Measurements from ENCODE around the gene PRDX4.
"Not testable (repeated sequence)": the region's sequence is repeated elsewhere in the genome, so short reads cannot be mapped to it uniquely, and the experiment has no call there.

The PRDX4 gene

DNA sequence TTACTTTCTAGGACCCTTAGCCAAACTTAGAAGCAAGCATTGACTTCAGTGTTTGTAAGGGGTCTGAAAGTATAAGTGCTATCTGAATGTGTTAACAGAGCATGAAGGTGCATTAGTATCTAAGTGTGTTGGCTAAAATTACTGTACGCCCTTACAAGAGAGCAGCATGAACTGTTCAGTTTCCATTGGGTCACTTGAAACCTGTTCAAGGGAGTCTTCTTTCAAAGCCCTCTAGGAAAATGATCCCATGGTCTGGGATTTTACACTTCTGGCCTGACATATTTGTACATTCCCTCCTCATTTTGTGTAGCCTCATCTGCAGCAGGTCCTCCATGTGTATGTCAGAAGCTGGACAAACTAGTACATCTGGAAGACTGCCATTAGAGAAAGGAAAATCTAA, 3.2 kb downstream of the PRDX4 start:
- TF ChIP-seq CTCF (IDR thresholded peaks at IDR 0.05; ENCODE audit: low read depth, low read length, missing control alignments), result no peak
- no peak overlapping the region for H3K4me3 ChIP-seq (replicated peaks; ENCODE audit: low read depth, low read length)
- DNase-seq (ENCODE audit: extremely low read depth, low read depth), result no peak

DNA sequence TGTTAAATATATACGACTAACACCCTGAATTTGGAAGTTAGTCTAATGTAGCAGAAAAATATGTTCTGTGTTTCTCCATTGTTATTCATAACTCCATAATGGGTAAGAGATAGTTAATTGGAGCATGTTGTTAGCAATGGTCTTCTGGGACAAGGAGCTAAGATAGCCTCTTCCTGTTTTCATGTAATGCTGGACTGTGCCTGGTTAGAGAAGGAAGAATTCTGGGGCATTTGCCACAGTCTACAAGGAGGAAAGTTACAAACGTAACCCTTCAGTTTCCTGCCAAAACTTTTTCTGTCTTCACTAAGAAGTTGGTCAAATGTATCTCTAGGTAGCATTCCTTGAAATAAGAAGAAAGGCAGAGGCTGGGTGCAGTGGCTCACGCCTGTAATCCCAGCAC, 5.8 kb downstream of the PRDX4 start:
- no peak for DNase-seq (ENCODE audit: extremely low read depth, low read depth)
- TF ChIP-seq CTCF (IDR thresholded peaks at IDR 0.05; ENCODE audit: low read depth, low read length, missing control alignments), result no peak

DNA sequence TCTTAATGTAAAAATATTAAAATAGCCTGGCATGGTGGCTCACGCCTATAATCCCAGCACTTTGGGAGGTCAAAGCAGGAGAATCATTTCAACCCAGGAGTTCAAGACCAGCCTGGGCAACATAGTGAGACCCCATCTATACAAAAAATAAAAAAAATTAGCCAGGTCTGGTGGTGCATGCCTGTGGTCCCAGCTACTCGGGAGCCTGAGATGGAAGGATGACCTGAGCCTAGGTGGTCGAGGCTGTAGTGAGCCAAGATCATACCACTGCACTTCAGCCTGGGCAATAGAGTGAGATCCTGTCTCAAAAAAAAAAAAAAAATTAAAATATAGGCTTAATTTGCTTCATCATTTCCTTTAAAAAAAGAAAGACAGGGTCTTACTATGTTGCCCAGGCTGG, 9.2 kb downstream of the PRDX4 start:
- H3K4me3 ChIP-seq (replicated peaks; ENCODE audit: low read depth, low read length); DNase-seq (ENCODE audit: extremely low read depth, low read depth): not testable (repeated sequence)

More for the DNA sequence above, 5.8 kb downstream of the PRDX4 start:
- H3K4me3 ChIP-seq (replicated peaks; ENCODE audit: low read depth, low read length), result no peak overlapping the region

DNA sequence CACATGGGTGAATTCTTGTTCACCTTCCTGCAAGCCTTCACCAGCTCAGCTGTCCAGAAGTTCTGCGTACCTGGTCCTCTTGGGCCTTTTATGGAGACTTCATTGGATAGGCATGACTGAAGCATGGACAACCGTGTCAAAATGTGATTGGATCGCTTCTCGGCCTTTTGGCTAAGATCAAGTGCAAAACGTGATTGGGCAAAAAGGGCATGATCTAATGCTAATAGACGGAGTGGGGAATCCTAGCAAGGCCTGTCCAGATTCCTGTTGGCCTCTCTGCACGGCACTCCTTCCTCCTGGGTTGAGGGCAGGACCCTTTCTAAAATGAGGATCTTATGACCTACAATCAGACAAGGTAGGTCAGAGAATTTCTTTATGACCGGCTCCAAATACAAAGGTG, 24.9 kb downstream of the PRDX4 start:
- no peak for DNase-seq (ENCODE audit: extremely low read depth, low read depth)
- TF ChIP-seq CTCF (IDR thresholded peaks at IDR 0.05; ENCODE audit: low read depth, low read length, missing control alignments), result no peak
- H3K4me3 ChIP-seq (replicated peaks; ENCODE audit: low read depth, low read length), result no peak overlapping the region

GRCh38 chrX:23694606-23695005, 27.3 kb downstream of the PRDX4 start:
- peak; percentile 42 for TF ChIP-seq CTCF (IDR thresholded peaks at IDR 0.05; ENCODE audit: low read depth, low read length, missing control alignments)
- no peak overlapping the region for H3K4me3 ChIP-seq (replicated peaks; ENCODE audit: low read depth, low read length)
- DNase-seq (ENCODE audit: extremely low read depth, low read depth), result peak; percentile 12

DNA sequence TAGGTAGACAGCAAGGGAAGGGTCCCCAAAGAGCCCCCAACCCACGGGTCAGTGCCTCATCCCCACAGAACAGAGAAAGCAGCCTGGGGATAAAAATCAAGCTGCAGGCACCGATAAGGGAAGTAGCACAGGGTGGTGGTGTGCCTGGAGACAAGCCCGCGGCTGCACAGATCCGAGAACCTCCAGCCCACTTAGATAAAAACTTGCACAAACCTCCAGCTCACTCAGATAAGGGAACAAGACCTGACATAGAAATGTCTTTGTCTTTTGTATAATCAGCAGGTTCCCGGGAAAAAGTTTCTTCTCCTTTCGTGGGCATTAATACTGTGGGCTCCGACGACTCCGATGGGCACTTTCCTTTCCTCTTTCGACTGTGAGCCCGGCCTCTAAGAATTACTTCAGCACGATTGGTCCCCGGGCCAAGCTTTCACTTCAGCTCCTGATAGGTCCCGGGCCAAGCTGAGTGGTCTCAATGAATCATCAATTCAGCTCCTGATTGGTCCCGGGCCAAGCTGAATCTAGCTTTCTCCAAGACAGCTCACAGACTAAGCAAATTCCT, 32.4 kb downstream of the PRDX4 start:
- no peak for DNase-seq (ENCODE audit: extremely low read depth, low read depth)
- TF ChIP-seq CTCF (IDR thresholded peaks at IDR 0.05; ENCODE audit: low read depth, low read length, missing control alignments), result no peak
- H3K4me3 ChIP-seq (replicated peaks; ENCODE audit: low read depth, low read length), result no peak overlapping the region

DNA sequence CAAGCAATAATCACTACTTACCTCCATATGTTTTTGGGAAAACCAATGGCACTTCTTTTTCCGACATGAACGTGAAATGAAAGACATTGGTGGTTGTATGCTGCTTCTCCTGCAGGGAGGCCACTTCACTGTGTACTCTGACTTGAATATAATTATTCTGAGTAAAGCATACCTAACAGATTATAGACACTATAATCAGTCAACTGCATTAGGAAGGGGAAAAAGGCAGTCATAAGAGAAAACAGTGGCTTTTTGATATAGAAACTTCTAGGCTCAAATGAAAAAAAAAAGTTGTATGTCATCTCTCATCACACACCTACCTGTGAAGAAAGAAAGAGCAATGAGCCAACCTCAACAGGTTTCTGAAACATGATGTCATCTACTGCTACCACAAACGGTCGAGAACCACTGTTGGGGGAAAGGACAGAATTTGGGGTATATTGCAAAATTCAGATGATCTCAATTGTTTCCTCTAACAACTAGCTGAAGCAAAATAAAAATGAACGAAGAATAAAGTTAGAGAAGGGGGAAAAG, 37.4 kb downstream of the PRDX4 start:
- H3K4me3 ChIP-seq (replicated peaks; ENCODE audit: low read depth, low read length), result no peak overlapping the region
- no peak for TF ChIP-seq CTCF (IDR thresholded peaks at IDR 0.05; ENCODE audit: low read depth, low read length, missing control alignments)
- no peak for DNase-seq (ENCODE audit: extremely low read depth, low read depth)

Data from HFF-Myc (cell line).